GM21723 (cell line): ENCODE data around the gene TAOK2.

ENCODE experiments used
- ATAC-seq: cut with Tn5 transposase; IDR thresholded peaks from one replicate; pipeline ENCODE4 v1.9.1; 2021; ENCODE audit warnings: mild to moderate bottlenecking, moderate library complexity; ENCODE audit not compliant: unreplicated experiment

Gene TAOK2

DNA sequence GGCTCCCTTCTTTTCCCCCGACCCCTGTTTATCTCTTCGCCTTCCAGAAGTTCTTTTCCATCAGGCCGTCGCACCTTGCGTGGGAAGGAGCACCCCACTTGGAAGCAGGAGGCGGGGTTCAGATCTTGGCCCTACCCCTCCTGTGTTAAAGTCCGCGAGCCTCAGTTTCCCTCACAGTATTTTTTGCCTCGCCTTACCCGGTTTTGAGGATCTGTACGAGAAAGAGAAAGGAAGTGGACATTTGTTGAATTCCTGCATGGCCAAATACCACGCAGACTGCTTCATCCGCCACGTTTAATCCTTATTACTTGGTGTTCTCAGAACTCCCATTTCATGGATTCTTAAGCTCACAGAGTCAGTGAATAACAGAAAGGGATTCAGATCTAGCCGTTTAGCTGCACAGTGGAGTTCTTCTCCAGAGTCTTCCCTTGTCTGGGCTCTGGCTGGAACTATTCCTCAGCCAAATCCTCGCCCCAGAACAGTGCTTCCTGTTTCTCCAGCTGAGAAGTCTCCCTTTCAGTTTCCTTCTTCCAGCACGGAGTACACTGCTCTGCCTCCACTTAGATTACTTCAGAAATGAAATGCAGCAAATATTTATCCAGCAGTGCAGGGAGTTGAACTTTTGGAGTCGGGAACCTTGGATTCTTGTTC is 11.2 kb upstream of the TAOK2 start:
- ATAC-seq = no peak

DNA sequence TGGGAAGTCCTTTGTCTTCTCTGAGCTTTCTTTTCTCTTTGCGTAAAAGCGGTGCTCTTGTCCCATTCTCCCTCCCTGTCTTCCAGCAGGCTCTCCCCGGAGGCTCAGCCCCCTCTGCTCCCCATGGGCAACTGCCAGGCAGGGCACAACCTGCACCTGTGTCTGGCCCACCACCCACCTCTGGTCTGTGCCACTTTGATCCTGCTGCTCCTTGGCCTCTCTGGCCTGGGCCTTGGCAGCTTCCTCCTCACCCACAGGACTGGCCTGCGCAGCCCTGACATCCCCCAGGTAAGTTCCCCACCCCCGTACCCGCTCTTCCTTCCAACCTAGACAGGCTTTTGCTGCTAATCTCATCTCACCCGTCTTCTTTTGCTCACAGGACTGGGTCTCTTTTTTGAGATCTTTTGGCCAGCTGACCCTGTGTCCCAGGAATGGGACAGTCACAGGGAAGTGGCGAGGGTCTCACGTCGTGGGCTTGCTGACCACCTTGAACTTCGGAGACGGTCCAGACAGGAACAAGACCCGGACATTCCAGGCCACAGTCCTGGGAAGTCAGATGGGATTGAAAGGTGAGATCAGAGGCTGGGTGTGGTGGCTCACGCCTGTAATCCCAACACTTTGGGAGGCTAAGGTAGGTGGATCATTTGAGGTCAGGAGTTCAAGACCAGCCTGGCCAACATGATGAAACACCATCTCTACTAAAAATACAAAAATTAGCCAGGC is 10.5 kb upstream of the TAOK2 start:
- ATAC-seq = no peak

GRCh38 chr16:29968205-29968604 is 5.5 kb upstream of the TAOK2 start:
- no peak for ATAC-seq

GRCh38 chr16:29971304-29971703 is 2.4 kb upstream of the TAOK2 start:
- no peak for ATAC-seq

DNA sequence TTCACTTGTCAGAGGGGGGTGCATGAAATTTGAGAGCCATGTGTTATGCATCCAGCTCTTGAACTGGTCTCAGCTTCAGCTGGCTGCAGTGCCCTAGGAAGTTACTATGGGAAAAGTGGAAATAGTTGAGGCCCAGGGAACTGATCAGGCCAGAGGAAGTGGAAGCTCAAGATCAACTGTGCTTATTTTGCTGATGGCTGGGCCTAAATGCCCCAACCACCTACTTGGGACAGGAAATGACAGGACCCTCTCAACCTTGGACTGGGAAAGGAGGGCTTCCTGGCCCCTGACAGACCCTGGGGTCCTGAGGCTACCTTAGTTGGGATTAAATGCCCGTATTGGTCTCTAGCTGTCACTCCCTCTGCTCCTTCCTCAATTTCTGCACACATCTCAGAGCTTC is 1.2 kb upstream of the TAOK2 start:
- ATAC-seq = no peak

DNA sequence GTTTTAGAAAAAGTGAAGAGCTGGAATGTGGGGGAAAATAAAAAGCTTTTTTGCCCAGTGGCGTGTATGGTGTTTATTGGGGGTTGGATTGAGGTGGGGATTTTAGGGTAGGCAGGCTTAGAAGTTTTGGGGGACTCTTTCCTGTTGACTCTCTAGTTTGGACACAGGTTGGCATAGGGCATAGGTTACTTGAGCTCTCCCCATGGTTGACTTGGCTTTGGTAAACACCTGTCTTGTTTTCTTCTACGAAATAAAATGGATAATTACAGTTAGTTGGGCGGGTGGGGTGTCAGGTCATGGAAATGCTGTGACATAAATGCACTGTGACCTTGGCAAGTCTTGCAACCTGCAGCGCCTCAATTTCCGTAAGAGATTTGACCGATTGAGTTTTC is 680 bp upstream of the TAOK2 start:
- no peak for ATAC-seq

DNA sequence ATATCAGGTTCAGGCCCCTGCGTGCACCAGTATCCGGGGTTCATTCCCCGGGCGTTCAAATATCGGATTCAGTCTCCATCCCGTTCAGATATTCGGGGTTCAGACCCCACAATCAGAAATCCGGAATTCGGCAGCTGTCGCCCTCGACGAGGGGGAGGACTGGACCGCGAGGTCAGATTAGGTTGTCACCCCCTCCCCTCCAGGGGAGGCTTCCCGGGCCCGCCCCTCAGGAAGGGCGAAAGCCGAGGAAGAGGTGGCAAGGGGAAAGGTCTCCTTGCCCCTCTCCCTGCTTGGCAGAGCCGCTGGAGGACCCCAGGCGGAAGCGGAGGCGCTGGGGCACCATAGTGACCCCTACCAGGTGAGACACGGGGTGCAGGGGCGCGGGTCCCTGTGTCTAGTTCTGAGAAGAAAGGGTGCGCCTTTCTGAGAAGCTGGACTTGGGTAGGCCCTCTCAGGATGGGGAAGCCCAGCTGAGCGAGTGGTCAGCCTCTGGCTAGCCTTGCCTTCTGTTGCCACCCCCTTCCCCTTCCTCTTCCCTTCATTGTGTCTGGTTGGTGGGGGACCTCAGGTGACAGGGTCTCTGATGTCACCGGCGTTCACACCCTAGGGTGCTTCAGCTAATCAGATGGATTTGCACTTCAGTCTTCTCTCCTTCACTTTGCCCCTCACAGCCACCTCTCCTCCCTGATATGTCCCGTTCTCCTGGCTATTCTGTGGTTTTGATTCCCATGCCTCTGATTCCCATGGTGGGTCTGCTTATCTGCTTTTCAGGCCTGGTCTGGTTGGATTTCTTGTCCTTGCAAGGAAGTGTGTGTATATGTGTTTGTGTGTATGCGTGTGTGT is 844 bp downstream of the TAOK2 start:
- ATAC-seq = no peak

DNA sequence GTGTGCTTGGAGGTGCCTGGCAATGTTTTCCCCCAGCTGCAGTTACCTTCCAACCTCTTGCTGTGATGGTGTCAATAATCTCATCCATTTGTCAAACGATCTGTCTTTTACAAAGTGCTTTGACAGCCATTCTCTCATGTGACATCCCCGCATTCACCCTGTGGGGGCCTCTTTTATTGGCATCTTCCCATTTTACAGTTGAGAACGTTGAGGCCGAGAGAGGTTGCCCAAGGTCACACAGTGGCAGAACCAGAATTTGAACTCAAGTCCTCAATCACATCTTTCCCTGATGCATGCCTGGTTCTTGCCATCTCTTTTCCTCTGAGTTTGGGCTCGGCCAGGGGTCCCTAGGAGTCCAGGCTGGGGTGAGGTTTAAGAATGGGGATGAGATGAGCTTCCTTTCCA is 1.5 kb downstream of the TAOK2 start:
- ATAC-seq = no peak

DNA sequence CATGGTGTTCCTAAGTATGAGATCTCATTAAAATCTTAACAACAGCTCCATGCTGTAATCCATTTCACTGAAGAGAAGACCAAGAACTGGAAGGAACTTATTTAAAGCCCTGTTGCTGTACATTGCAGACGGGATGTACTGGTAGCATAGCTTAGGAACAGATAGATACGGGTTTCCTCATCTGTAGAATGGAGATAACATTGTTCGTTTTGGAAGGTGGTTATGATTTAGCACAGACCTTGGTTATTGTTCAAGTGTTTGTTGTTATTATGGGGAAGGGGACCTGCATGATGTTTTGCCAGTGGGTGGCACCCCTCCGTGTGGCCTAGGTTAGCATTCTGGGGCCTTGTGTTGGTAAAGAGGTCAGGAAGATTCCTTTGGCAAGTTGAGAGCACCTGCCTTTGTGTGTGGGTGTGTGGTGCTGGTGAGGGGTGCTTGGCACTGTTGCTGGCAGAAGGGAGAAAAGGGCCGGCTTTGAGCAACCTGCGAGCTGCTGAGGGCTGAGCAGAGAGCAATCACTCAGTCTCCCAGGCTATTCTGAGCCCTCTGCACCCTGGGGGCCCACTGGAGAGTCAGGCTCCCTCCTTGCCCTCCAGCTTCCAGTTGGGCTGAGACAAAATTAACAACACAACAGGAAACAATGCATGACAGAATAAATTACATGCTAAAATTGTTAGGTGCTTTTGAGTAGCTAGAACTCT is 2.3 kb downstream of the TAOK2 start:
- no peak for ATAC-seq

GRCh38 chr16:29977063-29977825 is 3.6 kb downstream of the TAOK2 start:
- no peak for ATAC-seq

- no peak for ATAC-seq
Measured at GRCh38 chr16:29978081-29978480, 4.4 kb downstream of the TAOK2 start.

DNA sequence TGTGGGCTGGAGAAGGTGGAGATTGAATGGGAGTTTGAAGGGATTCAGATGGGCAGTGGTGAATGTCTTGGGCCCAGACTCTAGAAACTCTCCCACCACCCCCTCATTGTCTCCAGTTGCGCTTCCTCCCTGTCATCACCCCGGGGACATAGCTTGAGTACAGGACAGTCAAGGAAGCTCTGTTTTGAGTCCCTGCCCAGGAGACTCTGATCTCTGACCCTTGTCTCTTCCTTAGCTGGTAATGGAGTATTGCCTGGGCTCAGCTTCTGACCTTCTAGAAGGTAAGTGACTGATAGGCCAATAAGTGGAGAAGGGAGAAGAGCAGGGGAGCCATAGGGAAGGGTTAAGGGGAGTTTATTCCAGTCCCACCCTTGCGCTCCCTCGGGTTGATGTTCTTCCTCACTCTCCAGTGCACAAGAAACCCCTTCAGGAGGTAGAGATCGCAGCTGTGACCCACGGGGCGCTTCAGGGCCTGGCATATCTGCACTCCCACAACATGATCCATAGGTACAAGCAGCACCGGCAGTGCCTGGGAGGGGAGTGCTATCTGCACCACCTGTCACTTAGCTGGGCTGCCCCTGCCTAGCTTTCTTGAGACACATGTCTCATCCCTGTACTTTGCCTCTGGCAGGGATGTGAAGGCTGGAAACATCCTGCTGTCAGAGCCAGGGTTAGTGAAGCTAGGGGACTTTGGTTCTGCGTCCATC is 5.0 kb downstream of the TAOK2 start:
- ATAC-seq = no peak

DNA sequence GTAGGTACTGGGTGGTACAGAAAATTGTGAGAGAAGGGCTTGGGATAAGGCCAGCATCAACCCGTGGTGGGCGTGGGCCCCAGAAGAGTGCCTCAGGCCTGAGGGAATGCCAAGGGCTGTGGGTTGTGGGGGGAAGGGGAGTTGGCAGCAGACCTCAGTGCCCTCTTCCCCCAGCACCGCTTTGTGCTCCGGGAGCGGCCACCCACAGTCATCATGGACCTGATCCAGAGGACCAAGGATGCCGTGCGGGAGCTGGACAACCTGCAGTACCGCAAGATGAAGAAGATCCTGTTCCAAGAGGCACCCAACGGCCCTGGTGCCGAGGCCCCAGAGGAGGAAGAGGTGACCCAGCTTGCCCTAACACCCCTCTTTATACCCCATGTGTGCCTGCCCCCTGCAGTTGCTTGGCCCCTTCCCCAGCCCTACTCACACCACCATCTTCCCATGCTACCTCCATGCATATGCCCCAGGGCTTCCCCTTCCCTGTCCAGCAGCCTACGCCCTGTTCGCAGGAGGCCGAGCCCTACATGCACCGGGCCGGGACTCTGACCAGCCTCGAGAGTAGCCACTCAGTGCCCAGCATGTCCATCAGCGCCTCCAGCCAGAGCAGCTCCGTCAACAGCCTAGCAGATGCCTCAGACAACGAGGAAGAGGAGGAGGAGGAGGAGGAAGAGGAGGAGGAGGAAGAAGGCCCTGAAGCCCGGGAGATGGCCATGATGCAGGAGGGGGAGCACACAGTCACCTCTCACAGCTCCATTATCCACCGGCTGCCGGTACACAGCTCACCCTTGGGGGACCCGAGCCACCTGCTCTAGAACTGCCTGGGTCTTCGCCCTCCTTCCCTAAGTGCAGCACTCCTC is 9.1 kb downstream of the TAOK2 start:
- no peak for ATAC-seq

DNA sequence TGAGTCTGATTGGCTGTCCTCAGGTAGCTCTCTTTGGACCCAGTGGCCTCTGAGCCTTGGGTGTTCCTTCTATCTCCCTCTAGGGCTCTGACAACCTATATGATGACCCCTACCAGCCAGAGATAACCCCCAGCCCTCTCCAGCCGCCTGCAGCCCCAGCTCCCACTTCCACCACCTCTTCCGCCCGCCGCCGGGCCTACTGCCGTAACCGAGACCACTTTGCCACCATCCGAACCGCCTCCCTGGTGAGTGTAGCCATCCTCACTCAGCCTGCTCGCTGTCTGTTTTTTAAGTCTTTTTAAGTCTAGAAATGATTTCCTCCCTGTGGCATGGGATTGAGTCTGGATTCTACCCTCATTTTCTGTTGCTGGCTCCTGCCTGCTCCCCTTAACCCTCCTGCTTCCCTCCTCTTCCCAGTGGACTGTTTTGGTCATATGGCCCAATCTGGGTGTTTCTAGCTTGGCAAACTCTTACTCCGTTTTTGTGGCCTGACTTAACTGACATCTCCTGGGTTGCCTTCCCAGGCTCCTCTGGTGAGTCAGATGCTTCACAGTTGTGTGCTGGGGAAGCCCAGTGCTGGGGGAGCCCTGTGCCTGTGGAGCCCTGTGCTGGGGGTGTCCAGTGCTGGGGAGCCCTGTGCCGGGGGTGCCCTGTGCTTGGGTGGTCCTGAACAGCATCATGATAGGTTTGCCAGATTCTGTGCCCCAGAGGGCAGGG is 9.9 kb downstream of the TAOK2 start:
- no peak for ATAC-seq

GRCh38 chr16:29984137-29984763 is 10.6 kb downstream of the TAOK2 start:
- ATAC-seq = no peak

DNA sequence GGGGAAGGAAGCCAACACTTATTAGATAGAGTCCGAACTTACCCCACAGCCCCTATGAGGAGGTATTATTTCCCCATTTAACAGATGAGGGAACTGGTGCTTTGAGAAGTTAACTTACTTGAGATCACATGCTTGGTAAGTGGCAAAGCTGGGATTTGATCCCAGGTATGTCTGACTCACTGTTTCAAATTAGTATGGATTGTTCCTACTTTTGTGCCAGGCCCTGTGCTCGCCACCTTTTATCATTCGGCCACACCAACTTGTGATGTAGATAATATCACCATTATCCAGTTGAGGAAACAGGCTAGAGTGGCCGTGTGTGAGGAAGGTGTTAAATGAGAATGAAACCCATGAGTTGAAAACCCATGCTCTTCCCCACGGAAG is 11.1 kb downstream of the TAOK2 start:
- ATAC-seq = no peak

GRCh38 chr16:29985271-29985811 is 11.7 kb downstream of the TAOK2 start:
- no peak for ATAC-seq

DNA sequence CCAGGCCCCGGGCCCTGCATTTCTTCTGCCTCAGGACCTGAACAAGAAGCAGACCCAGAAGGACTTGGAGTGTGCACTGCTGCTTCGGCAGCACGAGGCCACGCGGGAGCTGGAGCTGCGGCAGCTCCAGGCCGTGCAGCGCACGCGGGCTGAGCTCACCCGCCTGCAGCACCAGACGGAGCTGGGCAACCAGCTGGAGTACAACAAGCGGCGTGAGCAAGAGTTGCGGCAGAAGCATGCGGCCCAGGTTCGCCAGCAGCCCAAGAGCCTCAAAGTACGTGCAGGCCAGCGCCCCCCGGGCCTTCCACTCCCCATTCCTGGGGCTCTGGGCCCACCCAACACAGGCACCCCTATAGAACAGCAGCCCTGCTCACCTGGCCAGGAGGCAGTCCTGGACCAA is 12.6 kb downstream of the TAOK2 start:
- ATAC-seq = no peak
